Measurements from ENCODE around the gene ZMIZ2.
"Not testable (repeated sequence)": the region's sequence is repeated elsewhere in the genome, so short reads cannot be mapped to it uniquely, and the experiment has no call there.

The ZMIZ2 gene

DNA sequence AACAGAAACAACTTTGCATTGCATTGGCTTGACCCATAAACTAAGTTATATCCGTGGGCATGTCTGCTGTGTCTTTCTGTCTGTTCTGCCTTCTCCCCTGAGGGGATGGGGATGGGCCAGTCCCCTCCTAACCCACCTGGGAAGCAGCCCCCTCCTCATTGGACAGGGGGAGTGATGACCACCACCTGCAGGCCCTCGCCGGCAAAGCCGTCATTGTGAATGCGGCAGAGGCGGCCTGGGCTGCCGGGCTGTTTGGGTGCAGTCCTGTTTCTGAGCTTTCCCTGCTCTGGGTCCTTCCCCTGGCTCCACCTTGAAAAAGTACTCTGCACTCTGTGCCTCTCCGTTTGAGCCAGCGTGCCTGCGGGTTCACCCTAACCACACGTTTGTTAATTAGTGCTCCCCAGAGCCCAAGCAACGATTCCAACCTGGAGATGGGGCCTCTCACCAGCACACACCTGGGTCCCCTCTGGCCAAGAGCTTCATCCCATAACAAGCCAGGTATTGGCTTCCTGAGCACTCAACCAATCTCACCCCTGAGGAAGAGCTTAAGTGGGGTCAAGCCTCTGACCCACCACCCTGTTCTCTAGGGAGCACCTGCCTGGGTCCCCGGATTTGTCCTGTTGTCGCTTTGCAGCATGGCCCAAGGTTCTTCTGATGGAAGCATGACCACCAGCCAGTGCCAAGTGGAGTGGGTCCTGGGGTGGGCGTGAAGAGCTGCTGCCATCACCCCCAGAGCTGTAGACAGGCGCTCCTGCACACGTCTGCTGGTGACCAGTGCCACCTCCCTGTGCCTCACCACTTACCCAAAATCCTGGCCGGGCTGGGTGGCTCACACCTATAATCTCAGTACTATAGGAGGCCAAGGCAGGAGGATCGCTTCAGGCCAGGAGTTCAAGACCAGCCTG, 39.4 kb upstream of the ZMIZ2 start:
- Histone ChIP-seq H3K27me3 (ENCODE audit: control insufficient read depth in 5 of 5, insufficient read depth in 4 of 5, low read length in 5 of 5) (no peaks in the 10 kb centered on the region), H3K9me3 (ENCODE audit: control insufficient read depth in 5 of 5, low read length in 5 of 5) (no peaks in the 10 kb centered on the region), H3K9ac (ENCODE audit: low read length in 5 of 5) (no peak overlapping the region), H3K36me3 (ENCODE audit: control insufficient read depth in 5 of 5, insufficient read depth in 5 of 5, low read length in 5 of 5) (peaks cover 2 to 42% (median 34%) of the 10 kb centered on the region in 5 donors), H3K4me3 (ENCODE audit: low read depth in 1 of 5, low read length in 5 of 5) (no peak overlapping the region), H3K27ac (ENCODE audit: low read depth, low read length) (no peak overlapping the region), H3K4me1 (ENCODE audit: control insufficient read depth in 5 of 5, insufficient read depth in 5 of 5, low read length in 5 of 5) (no peaks in the 10 kb centered on the region)

DNA sequence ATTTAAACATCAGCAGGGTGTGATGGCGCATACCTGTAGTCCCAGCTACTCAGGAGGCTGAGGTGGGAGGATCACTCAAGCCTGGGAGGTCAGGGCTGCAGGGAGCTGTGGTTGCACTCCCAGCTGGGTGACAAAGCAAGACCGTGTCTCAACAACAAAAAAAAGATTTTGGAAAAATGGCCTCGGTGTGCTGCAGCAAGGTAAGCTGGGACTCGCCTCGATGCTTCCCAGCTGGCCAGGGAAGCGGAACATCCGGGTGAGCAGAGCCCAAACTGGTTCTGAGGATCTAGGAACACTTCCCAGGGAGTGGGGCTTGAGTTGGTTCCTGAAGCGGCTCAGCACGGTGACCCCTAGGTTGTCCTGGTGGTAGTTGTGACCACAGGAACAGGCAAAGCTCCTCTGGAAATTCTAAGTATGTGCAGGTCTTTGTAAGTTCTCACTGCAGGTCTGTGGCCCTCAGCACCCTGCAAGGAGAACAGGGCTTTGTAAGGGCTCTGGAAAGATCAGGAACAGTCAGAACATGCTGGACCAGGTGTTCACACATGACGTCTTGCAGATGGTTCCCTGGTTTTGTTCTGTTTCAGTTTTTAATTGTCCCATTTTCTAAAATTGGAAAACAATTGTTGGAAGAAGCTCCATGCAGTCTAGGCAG, 38.6 kb upstream of the ZMIZ2 start:
- H3K9me3 ChIP-seq (ENCODE audit: control insufficient read depth in 5 of 5, low read length in 5 of 5) = no peaks in the 10 kb centered on the region

DNA sequence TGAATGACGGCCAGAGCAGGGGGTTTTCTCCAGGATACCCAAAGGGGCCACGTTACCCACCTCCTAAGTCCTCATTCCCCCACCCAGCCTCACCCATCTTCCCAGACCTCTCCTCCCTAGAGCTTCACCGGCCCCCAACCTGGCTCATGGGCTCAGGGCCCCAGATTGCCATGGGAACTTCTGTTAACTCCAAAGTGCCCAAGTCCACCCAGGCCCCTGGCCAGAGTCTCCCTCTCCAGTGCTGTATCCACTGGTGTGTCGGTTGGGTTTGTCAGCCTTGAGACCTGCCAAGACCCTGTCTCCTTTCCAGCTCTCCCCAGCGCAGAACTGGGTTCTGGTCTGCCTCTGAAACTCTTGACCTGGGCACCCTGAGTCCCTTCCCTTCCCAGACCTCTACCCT, 37.1 kb upstream of the ZMIZ2 start:
- Histone ChIP-seq H3K9me3 (ENCODE audit: control insufficient read depth in 5 of 5, low read length in 5 of 5) (no peaks in the 10 kb centered on the region), H3K4me1 (ENCODE audit: control insufficient read depth in 5 of 5, insufficient read depth in 5 of 5, low read length in 5 of 5) (no peaks in the 10 kb centered on the region), H3K4me3 (ENCODE audit: low read depth in 1 of 5, low read length in 5 of 5) (no peak overlapping the region), H3K27me3 (ENCODE audit: control insufficient read depth in 5 of 5, insufficient read depth in 4 of 5, low read length in 5 of 5) (no peaks in the 10 kb centered on the region), H3K27ac (ENCODE audit: low read depth, low read length) (no peak overlapping the region), H3K9ac (ENCODE audit: low read length in 5 of 5) (no peak overlapping the region), H3K36me3 (ENCODE audit: control insufficient read depth in 5 of 5, insufficient read depth in 5 of 5, low read length in 5 of 5) (peaks cover 0 to 36% (median 34%) of the 10 kb centered on the region in 5 donors)

More for the DNA sequence above, 38.6 kb upstream of the ZMIZ2 start:
- no peak overlapping the region for H3K9ac ChIP-seq (ENCODE audit: low read length in 5 of 5)
- H3K27me3 ChIP-seq (ENCODE audit: control insufficient read depth in 5 of 5, insufficient read depth in 4 of 5, low read length in 5 of 5) = no peaks in the 10 kb centered on the region
- no peaks in the 10 kb centered on the region for H3K4me1 ChIP-seq (ENCODE audit: control insufficient read depth in 5 of 5, insufficient read depth in 5 of 5, low read length in 5 of 5)
- H3K27ac ChIP-seq (ENCODE audit: low read depth, low read length) = no peak overlapping the region
- no peak overlapping the region for H3K4me3 ChIP-seq (ENCODE audit: low read depth in 1 of 5, low read length in 5 of 5)
- H3K36me3 ChIP-seq (ENCODE audit: control insufficient read depth in 5 of 5, insufficient read depth in 5 of 5, low read length in 5 of 5) = peaks cover 2 to 42% (median 34%) of the 10 kb centered on the region in 5 donors

DNA sequence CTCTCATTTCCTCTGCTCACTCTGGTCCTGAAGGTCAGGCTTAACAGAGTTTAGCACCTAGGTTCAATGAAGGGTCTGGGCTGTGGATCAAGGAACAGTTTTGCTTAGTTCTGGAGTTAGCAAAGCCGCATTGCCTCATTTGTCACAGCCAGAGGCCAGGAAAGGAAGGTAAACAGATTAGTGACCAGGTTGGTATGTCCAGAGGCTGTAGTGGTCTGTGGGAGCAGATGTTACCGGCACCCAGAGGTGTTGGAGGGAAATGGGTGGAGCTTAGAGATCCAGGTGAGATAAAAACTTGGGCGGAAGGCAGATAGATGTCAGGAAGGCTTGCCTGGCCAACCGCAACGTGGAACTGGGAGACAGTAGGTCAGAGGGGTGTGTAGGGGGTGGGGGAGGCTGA, 36.6 kb upstream of the ZMIZ2 start:
- H3K27ac ChIP-seq (ENCODE audit: low read depth, low read length) = no peak overlapping the region

GRCh38 chr7:44713141-44713540, 35.5 kb upstream of the ZMIZ2 start:
- H3K4me3 ChIP-seq (ENCODE audit: low read depth in 1 of 5, low read length in 5 of 5) = no peak overlapping the region
- H3K4me1 ChIP-seq (ENCODE audit: control insufficient read depth in 5 of 5, insufficient read depth in 5 of 5, low read length in 5 of 5) = no peaks in the 10 kb centered on the region
- peaks cover 0 to 22% (median 20%) of the 10 kb centered on the region in 5 donors for H3K36me3 ChIP-seq (ENCODE audit: control insufficient read depth in 5 of 5, insufficient read depth in 5 of 5, low read length in 5 of 5)
- no peak overlapping the region for H3K27ac ChIP-seq (ENCODE audit: low read depth, low read length)
- H3K9me3 ChIP-seq (ENCODE audit: control insufficient read depth in 5 of 5, low read length in 5 of 5) = no peaks in the 10 kb centered on the region
- no peak overlapping the region for H3K9ac ChIP-seq (ENCODE audit: low read length in 5 of 5)
- no peaks in the 10 kb centered on the region for H3K27me3 ChIP-seq (ENCODE audit: control insufficient read depth in 5 of 5, insufficient read depth in 4 of 5, low read length in 5 of 5)

More for the DNA sequence above, 36.6 kb upstream of the ZMIZ2 start:
- Histone ChIP-seq H3K27me3 (ENCODE audit: control insufficient read depth in 5 of 5, insufficient read depth in 4 of 5, low read length in 5 of 5) (no peaks in the 10 kb centered on the region), H3K4me3 (ENCODE audit: low read depth in 1 of 5, low read length in 5 of 5) (no peak overlapping the region), H3K9ac (ENCODE audit: low read length in 5 of 5) (no peak overlapping the region), H3K9me3 (ENCODE audit: control insufficient read depth in 5 of 5, low read length in 5 of 5) (no peaks in the 10 kb centered on the region), H3K4me1 (ENCODE audit: control insufficient read depth in 5 of 5, insufficient read depth in 5 of 5, low read length in 5 of 5) (no peaks in the 10 kb centered on the region), H3K36me3 (ENCODE audit: control insufficient read depth in 5 of 5, insufficient read depth in 5 of 5, low read length in 5 of 5) (peaks cover 0 to 33% (median 32%) of the 10 kb centered on the region in 5 donors)

- no peak overlapping the region for H3K27ac ChIP-seq (ENCODE audit: low read depth, low read length)
- peaks cover 0 to 15% (median 14%) of the 10 kb centered on the region in 5 donors for H3K36me3 ChIP-seq (ENCODE audit: control insufficient read depth in 5 of 5, insufficient read depth in 5 of 5, low read length in 5 of 5)
- H3K27me3 ChIP-seq (ENCODE audit: control insufficient read depth in 5 of 5, insufficient read depth in 4 of 5, low read length in 5 of 5) = no peaks in the 10 kb centered on the region
- no peak overlapping the region for H3K9ac ChIP-seq (ENCODE audit: low read length in 5 of 5)
- H3K4me1 ChIP-seq (ENCODE audit: control insufficient read depth in 5 of 5, insufficient read depth in 5 of 5, low read length in 5 of 5) = no peaks in the 10 kb centered on the region
- no peak overlapping the region for H3K4me3 ChIP-seq (ENCODE audit: low read depth in 1 of 5, low read length in 5 of 5)
- H3K9me3 ChIP-seq (ENCODE audit: control insufficient read depth in 5 of 5, low read length in 5 of 5) = no peaks in the 10 kb centered on the region
Observed at GRCh38 chr7:44713680-44714335, 34.8 kb upstream of the ZMIZ2 start.

DNA sequence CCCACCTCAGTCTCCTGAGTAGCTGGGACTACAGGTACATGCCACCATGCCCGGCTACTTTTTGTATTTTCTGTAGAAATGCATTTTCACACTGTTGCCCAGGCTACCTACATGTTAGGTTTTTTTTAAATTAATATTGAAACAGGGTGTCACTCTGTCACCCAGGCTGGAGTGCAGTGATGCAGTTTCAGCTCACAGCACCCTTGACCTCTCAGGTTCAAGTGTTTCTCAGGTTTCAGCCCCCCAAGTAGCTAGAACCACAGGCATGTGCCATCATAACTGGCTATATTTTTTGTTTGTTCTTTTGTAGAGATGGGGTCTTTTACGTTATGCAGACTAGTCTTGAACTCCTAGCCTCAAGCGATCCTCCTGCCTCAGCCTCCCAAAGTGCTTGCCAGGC, 32.4 kb upstream of the ZMIZ2 start:
- Histone ChIP-seq H3K9ac (ENCODE audit: low read length in 5 of 5) (no peak overlapping the region), H3K9me3 (ENCODE audit: control insufficient read depth in 5 of 5, low read length in 5 of 5) (peaks cover 0 to 4% (median 0%) of the 10 kb centered on the region in 5 donors), H3K4me1 (ENCODE audit: control insufficient read depth in 5 of 5, insufficient read depth in 5 of 5, low read length in 5 of 5) (no peaks in the 10 kb centered on the region), H3K4me3 (ENCODE audit: low read depth in 1 of 5, low read length in 5 of 5) (no peak overlapping the region), H3K27me3 (ENCODE audit: control insufficient read depth in 5 of 5, insufficient read depth in 4 of 5, low read length in 5 of 5) (no peaks in the 10 kb centered on the region), H3K27ac (ENCODE audit: low read depth, low read length) (no peak overlapping the region), H3K36me3 (ENCODE audit: control insufficient read depth in 5 of 5, insufficient read depth in 5 of 5, low read length in 5 of 5) (no peaks in the 10 kb centered on the region)

DNA sequence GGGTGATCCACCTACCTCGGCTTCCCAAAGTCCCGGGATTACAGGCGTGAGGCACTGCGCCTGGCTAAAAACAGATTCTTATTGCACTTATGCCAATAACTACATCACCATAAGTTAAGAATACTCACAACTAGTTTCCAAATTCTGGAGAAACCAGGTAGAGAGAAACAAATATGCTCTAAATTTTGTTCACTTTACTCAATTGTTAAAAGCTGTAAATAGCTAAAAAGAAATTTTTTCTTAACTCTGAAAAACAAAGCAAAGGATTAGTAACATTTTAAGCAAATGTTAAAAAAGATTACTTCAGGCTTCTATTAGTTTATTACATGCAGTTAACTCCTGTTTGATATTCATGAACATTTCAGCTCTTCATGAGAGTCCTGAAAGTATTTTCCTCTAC, 28.3 kb upstream of the ZMIZ2 start:
- Histone ChIP-seq H3K36me3 (ENCODE audit: control insufficient read depth in 5 of 5, insufficient read depth in 5 of 5, low read length in 5 of 5) (no peaks in the 10 kb centered on the region), H3K9ac (ENCODE audit: low read length in 5 of 5) (no peak overlapping the region), H3K27ac (ENCODE audit: low read depth, low read length) (no peak overlapping the region), H3K9me3 (ENCODE audit: control insufficient read depth in 5 of 5, low read length in 5 of 5) (peaks cover 0 to 4% (median 0%) of the 10 kb centered on the region in 5 donors), H3K4me3 (ENCODE audit: low read depth in 1 of 5, low read length in 5 of 5) (no peak overlapping the region), H3K27me3 (ENCODE audit: control insufficient read depth in 5 of 5, insufficient read depth in 4 of 5, low read length in 5 of 5) (no peaks in the 10 kb centered on the region), H3K4me1 (ENCODE audit: control insufficient read depth in 5 of 5, insufficient read depth in 5 of 5, low read length in 5 of 5) (no peaks in the 10 kb centered on the region)

DNA sequence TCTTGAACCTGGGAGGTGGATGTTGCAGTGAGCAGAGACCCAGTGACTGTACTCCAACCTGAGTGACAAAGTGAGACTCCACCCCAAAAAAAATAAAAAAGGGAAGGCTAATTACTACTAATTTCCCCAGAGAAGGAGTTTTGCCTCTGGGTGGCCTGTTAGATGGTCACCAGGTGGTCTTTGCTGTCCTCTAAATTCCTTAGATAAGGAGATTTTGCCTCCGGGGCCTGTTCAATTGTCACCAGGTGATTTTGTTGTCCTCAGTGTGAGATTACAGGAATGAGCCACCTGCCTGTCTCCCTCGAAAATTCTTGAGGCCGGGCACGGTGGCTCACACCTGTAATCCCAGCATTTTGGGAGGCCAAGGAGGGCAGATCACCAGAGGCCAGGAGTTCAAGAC, 24.4 kb upstream of the ZMIZ2 start:
- Histone ChIP-seq H3K9ac (ENCODE audit: low read length in 5 of 5) (no peak overlapping the region), H3K27me3 (ENCODE audit: control insufficient read depth in 5 of 5, insufficient read depth in 4 of 5, low read length in 5 of 5) (no peaks in the 10 kb centered on the region), H3K9me3 (ENCODE audit: control insufficient read depth in 5 of 5, low read length in 5 of 5) (peaks cover 0 to 4% (median 0%) of the 10 kb centered on the region in 5 donors), H3K36me3 (ENCODE audit: control insufficient read depth in 5 of 5, insufficient read depth in 5 of 5, low read length in 5 of 5) (no peaks in the 10 kb centered on the region), H3K27ac (ENCODE audit: low read depth, low read length) (no peak overlapping the region), H3K4me1 (ENCODE audit: control insufficient read depth in 5 of 5, insufficient read depth in 5 of 5, low read length in 5 of 5) (peaks cover 0 to 5% (median 0%) of the 10 kb centered on the region in 5 donors), H3K4me3 (ENCODE audit: low read depth in 1 of 5, low read length in 5 of 5) (no peak overlapping the region)

- H3K9ac ChIP-seq (ENCODE audit: low read length in 5 of 5); H3K4me3 ChIP-seq (ENCODE audit: low read depth in 1 of 5, low read length in 5 of 5); H3K27me3 ChIP-seq (ENCODE audit: control insufficient read depth in 5 of 5, insufficient read depth in 4 of 5, low read length in 5 of 5); H3K36me3 ChIP-seq (ENCODE audit: control insufficient read depth in 5 of 5, insufficient read depth in 5 of 5, low read length in 5 of 5); H3K9me3 ChIP-seq (ENCODE audit: control insufficient read depth in 5 of 5, low read length in 5 of 5); H3K27ac ChIP-seq (ENCODE audit: low read depth, low read length): not testable (repeated sequence)
- peaks cover 2 to 16% (median 9%) of the 10 kb centered on the region in 5 donors for H3K4me1 ChIP-seq (ENCODE audit: control insufficient read depth in 5 of 5, insufficient read depth in 5 of 5, low read length in 5 of 5)
Observed at GRCh38 chr7:44726250-44726649, 22.4 kb upstream of the ZMIZ2 start.
